ENCODE data around the gene DNAH2. TPM values are rescaled to one million over a fixed set of nuclear protein-coding genes. Genes with fewer than 3 reads are reported as not detected.
A peak's percentile ranks its signal among the peaks of the same experiment; 100 is the strongest.

DNAH2 gene
- total and polyA plus RNA-seq, 11 donors, result 0.02 to 0.56 (median 0.05) TPM; not detected in 4

DNA sequence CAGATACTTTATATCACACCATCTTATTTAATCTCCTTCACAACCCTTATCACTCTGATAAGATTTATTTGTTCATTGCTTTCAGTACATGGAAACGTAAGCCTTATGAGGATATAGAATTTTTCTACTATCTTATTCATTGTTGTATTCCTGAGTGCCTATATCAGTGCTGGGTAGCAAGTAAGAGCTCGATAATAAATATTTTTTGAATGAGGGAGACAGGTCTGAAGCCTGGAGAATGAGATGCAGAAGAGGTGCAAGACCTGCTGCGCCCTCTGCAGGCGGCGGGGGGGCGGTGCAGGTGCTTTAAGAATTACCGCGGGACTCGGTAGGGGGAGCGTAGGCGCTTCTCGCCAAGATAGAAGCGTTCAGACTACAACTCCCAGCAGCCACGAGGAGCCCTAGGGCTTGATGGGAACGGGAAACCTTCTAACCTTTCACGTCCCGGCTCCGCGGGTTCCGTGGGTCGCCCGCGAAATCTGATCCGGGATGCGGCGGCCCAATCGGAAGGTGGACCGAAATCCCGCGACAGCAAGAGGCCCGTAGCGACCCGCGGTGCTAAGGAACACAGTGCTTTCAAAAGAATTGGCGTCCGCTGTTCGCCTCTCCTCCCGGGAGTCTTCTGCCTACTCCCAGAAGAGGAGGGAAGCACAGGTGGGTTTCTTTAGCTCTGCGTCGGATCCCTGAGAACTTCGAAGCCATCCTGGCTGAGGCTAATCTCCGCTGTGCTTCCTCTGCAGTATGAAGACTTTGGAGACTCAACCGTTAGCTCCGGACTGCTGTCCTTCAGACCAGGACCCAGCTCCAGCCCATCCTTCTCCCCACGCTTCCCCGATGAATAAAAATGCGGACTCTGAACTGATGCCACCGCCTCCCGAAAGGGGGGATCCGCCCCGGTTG is 29.4 kb upstream of the DNAH2 start, which contains the start of gene WRAP53:
Gene WRAP53, plus strand, starts transcription at position 570 of the 900 bp plus-strand sequence. Its CDS starts 172 bp downstream, at position 742.
- peak; percentile 96 to 99 (median 97) for DNase-seq
- H3K9me3 ChIP-seq, result no peaks in the 10 kb centered on the region
- H3K27ac ChIP-seq, result peak within 1 kb of the TSS; percentile 47 to 99 (median 95)
- peak within 1 kb of the TSS; percentile 67 to 97 (median 86) for H3K4me3 ChIP-seq
- intact Hi-C loops (cut with DNase I), result loop anchor here (1.0 to 10.0 kb wide), 15 partner anchors 29 to 381 kb away; partner anchors contain the start of genes SHBG (in 4 of the 10), ATP1B2 (in 1 of the 10), CYB5D1 (in 1 of the 10) and DNAH2 (in 1 of the 10)
- TF ChIP-seq POLR2A (IDR thresholded peaks at IDR 0.05), result peak in 1 of 2 donors; percentile 64
- TF ChIP-seq, protein P1, sequence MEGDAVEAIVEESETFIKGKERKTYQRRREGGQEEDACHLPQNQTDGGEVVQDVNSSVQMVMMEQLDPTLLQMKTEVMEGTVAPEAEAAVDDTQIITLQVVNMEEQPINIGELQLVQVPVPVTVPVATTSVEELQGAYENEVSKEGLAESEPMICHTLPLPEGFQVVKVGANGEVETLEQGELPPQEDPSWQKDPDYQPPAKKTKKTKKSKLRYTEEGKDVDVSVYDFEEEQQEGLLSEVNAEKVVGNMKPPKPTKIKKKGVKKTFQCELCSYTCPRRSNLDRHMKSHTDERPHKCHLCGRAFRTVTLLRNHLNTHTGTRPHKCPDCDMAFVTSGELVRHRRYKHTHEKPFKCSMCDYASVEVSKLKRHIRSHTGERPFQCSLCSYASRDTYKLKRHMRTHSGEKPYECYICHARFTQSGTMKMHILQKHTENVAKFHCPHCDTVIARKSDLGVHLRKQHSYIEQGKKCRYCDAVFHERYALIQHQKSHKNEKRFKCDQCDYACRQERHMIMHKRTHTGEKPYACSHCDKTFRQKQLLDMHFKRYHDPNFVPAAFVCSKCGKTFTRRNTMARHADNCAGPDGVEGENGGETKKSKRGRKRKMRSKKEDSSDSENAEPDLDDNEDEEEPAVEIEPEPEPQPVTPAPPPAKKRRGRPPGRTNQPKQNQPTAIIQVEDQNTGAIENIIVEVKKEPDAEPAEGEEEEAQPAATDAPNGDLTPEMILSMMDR (IDR thresholded peaks at IDR 0.05), result peak; percentile 98 to 100 (median 99)
- peaks cover 0 to 20% (median 2%) of the 10 kb centered on the region in 9 donors for H3K36me3 ChIP-seq
- ATAC-seq, result peak; percentile 92 to 97 (median 94)
- 0 to 1% (median 0%) methylated on average over 48 to 51 of the region's 51 CpGs for WGBS, 4 donors
- no peaks in the 10 kb centered on the region for H3K27me3 ChIP-seq
- H3K4me1 ChIP-seq, result peaks cover 0 to 37% (median 24%) of the 10 kb centered on the region in 12 donors

DNA sequence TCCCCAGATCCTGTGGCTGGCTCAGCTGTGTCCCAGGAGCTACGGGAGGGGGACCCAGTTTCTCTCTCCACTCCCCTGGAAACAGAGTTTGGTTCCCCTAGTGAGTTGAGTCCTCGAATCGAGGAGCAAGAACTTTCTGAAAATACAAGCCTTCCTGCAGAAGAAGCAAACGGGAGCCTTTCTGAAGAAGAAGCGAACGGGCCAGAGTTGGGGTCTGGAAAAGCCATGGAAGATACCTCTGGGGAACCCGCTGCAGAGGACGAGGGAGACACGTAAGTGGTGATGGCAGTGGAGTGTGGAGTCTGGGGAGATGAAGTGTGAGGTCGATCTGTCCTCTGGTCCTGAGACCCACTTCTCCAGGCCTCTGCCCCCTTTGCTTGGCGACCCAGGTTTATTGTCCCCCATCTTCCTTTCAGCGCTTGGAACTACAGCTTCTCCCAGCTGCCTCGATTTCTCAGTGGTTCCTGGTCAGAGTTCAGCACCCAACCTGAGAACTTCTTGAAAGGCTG is 28.7 kb upstream of the DNAH2 start:
- peak overlapping the region in 10 of 12 donors; percentile 40 to 99 (median 90) for H3K27ac ChIP-seq
- DNase-seq (no peak), ATAC-seq (no peak)
- H3K4me1 ChIP-seq, result peaks cover 0 to 36% (median 24%) of the 10 kb centered on the region in 12 donors
- intact Hi-C loops (cut with DNase I), result loop anchor here in 9 of 10 donors (2.0 to 10.0 kb wide), 13 partner anchors 28 to 382 kb away; partner anchors contain the start of genes SHBG (in 4 of the 9), ATP1B2 (in 1 of the 9), CYB5D1 (in 1 of the 9) and DNAH2 (in 1 of the 9)
- peak overlapping the region; percentile 1 to 97 (median 84) for H3K4me3 ChIP-seq
- 11 to 17% (median 15%) methylated on average over 13 of the region's 13 CpGs for WGBS, 4 donors
- no peaks in the 10 kb centered on the region for H3K27me3 ChIP-seq
- TF ChIP-seq, protein P1 (IDR thresholded peaks at IDR 0.05), result no peak
- TF ChIP-seq POLR2A (IDR thresholded peaks at IDR 0.05), result no peak
- H3K36me3 ChIP-seq, result peaks cover 0 to 22% (median 2%) of the 10 kb centered on the region in 9 donors
- no peaks in the 10 kb centered on the region for H3K9me3 ChIP-seq

DNA sequence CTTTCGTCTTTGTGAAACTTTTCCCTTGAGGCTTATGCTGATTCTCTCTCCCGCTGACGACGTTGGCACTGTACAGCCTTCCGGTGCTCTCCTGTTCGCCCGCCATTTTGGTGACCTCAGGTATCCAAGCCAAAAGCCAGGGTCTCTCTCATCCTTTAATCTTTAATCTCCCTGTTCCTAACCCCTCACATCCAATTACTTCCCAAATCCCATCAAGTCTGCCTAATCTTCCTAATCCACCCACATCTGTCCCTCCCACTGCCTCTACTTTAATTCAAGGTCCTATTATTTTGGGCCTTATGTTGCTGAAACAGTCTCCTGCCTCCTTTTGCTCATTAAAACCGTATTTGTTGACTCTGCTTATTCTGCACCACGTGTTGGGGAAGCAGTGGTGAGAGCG is 22.0 kb upstream of the DNAH2 start:
- no peaks in the 10 kb centered on the region for H3K4me1 ChIP-seq
- H3K27ac ChIP-seq, result no peak overlapping the region
- H3K4me3 ChIP-seq, result no peak overlapping the region
- H3K27me3 ChIP-seq, result no peaks in the 10 kb centered on the region
- intact Hi-C loops (cut with DNase I), result no loop called here
- no peak for ATAC-seq
- no peak for DNase-seq
- peaks cover 0 to 38% (median 13%) of the 10 kb centered on the region in 9 donors for H3K36me3 ChIP-seq
- H3K9me3 ChIP-seq, result no peaks in the 10 kb centered on the region
- WGBS, 4 donors, result 91 to 97% (median 95%) methylated on average over 10 of the region's 10 CpGs
- TF ChIP-seq POLR2A (IDR thresholded peaks at IDR 0.05), result no peak
- TF ChIP-seq, protein P1 (IDR thresholded peaks at IDR 0.05), result no peak
